Natural killer cell (primary cell): ENCODE data around the gene COL23A1. TPM values are rescaled to one million over a fixed set of nuclear protein-coding genes. Genes with fewer than 3 reads are reported as not detected.

Source experiments
- ATAC-seq, 3 donors: fragments of 150-1000 bp in 2 of 3; fragments of 200-7000 bp in 1 of 3; cut with Tn5 transposase; 1 replicate in 1 of 3; 2 replicates in 2 of 3; pipeline ENCODE4 v1.10.0; 2021; ENCODE audit warnings: mild to moderate bottlenecking in 2 of 3, moderate library complexity in 2 of 3
- DNase-seq, 2 donors: peaks; one replicate each; pipeline versions ENCODE4 v3.0.0 to v3.0.0-alpha.2; 2013 to 2021; ENCODE audit warnings: mixed read lengths in 1 of 2
- H3K27ac ChIP-seq: one replicate; pipeline ENCODE4 v1.5.1; 2013; ENCODE audit warnings: mild to moderate bottlenecking, low read length
- H3K27me3 ChIP-seq: one replicate; pipeline ENCODE4 v1.6.1; 2013; ENCODE audit warnings: low read length; ENCODE audit not compliant: control insufficient read depth, insufficient read depth
- H3K36me3 ChIP-seq: one replicate; pipeline ENCODE4 v1.6.1; 2013; ENCODE audit warnings: low read length; ENCODE audit not compliant: control insufficient read depth, insufficient read depth
- H3K4me1 ChIP-seq: one replicate; pipeline ENCODE4 v1.6.1; 2013; ENCODE audit warnings: low read length; ENCODE audit not compliant: control insufficient read depth, insufficient read depth
- H3K4me3 ChIP-seq: one replicate; pipeline ENCODE4 v1.5.1; 2013; ENCODE audit warnings: low read length
- H3K9me3 ChIP-seq: one replicate; pipeline ENCODE4 v1.6.1; 2013; ENCODE audit warnings: low read length; ENCODE audit not compliant: control insufficient read depth, insufficient read depth
- H3K27ac Mint-ChIP-seq, 2 donors: one replicate each; pipeline ENCODE4 v1.8.0; 2022; ENCODE audit warnings: mild to moderate bottlenecking in 2 of 2, mixed read lengths in 2 of 2, moderate library complexity in 1 of 2
- H3K27me3 Mint-ChIP-seq, 2 donors: one replicate each; pipeline ENCODE4 v1.8.0; 2022; ENCODE audit warnings: low read depth in 2 of 2, mixed read lengths in 2 of 2
- H3K36me3 Mint-ChIP-seq: one replicate; pipeline ENCODE4 v1.8.0; 2022; ENCODE audit warnings: mixed read lengths
- H3K4me1 Mint-ChIP-seq, 2 donors: one replicate each; pipeline ENCODE4 v1.8.0; 2022; ENCODE audit warnings: mixed read lengths in 2 of 2
- H3K4me3 Mint-ChIP-seq: one replicate; pipeline ENCODE4 v1.8.0; 2022; ENCODE audit warnings: mild to moderate bottlenecking, moderate library complexity, mixed read lengths
- H3K9me3 Mint-ChIP-seq, 2 donors: one replicate each; pipeline ENCODE4 v1.8.0; 2022; ENCODE audit warnings: mixed read lengths in 2 of 2
- CTCF ChIP-seq: fragments of 200-600 bp; IDR thresholded peaks from one replicate; pipeline ENCODE4 v1.8.0; 2022; ENCODE audit warnings: antibody characterized with exemption
- WGBS: methylation state at CpG from one replicate; pipeline ENCODE4 v1.1.7; 2013; ENCODE audit warnings: missing lambda C conversion rate; ENCODE audit not compliant: insufficient coverage; 5-methylcytosine and 5-hydroxymethylcytosine counted together
- intact Hi-C: fragments of 100-400 bp; cut with micrococcal nuclease; formaldehyde crosslinking; loops from one replicate; pipeline ENCODE4 v1.14.2; 2022
- total RNA-seq, 4 donors: library from RNA; stranded (reverse); fragments of 120-200 nt in 1 of 4; gene quantifications; one replicate each; pipeline versions ENCODE4 v1.2.3 to v1.2.4, GENCODE V29; 2013 to 2022

Gene COL23A1
- total RNA-seq, 3 donors from 2014 or later (not counting 1 experiment from before 2014, with no cell fraction given), result 0.15 TPM; not detected in 2

DNA sequence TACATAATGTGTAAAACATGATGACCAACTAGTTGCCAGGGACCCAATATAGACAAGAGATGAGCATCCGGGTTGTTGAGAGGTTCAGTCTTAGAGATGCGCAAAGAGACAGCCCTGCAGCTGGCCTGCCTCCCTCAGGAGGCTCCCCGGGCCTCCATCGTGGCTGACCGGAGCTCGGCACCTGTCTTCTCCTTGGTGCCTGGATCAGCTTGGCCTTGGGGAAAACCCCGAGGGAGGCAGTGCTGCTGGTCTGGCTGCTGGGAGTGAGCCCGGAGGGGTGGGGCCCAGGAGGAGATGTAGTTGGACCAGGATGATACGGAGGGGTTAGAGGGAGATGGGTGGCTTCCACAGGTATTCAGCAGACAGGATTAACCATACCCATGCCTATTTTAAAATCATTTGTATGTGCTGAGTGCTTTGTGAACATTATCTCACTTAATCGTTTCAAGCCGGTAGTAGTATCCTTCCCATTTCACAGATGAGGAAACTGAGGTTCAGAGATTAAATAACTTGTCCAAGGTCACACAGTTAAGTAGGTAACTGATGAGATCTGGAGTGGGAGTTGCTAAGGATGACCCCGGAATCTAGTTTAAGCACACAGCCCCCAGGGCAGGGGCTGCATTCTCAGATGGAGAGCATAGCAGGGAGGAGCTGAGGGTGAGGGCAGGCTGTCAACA, 173.8 kb downstream of the COL23A1 start:
- Mint-ChIP-seq H3K27me3 (peaks cover 9 to 11% of the 10 kb centered on the region in 2 donors), H3K9me3 (no peaks in the 10 kb centered on the region), H3K4me3 (no peak overlapping the region), H3K27ac (no peak overlapping the region), H3K36me3 (no peaks in the 10 kb centered on the region), H3K4me1 (peaks cover 0 to 5% of the 10 kb centered on the region in 2 donors)
- no peaks in the 10 kb centered on the region for H3K27me3 ChIP-seq
- no peaks in the 10 kb centered on the region for H3K36me3 ChIP-seq
- no peak overlapping the region for H3K27ac ChIP-seq
- no peaks in the 10 kb centered on the region for H3K4me1 ChIP-seq
- no peak for TF ChIP-seq CTCF
- no peak for ATAC-seq
- WGBS, result 92% methylated on average over 12 of the region's 12 CpGs
- no peak for DNase-seq
- intact Hi-C loops, result no loop called here
- no peak overlapping the region for H3K4me3 ChIP-seq
- H3K9me3 ChIP-seq, result no peaks in the 10 kb centered on the region

GRCh38 chr5:178415353-178415752, 174.8 kb downstream of the COL23A1 start:
- no peak overlapping the region for H3K4me3 ChIP-seq
- H3K27me3 ChIP-seq, result no peaks in the 10 kb centered on the region
- no peak for ATAC-seq
- H3K27ac Mint-ChIP-seq, result no peak overlapping the region
- no peaks in the 10 kb centered on the region for H3K4me1 ChIP-seq
- intact Hi-C loops, result no loop called here
- peaks cover 13 to 17% of the 10 kb centered on the region in 2 donors for H3K27me3 Mint-ChIP-seq
- no peaks in the 10 kb centered on the region for H3K36me3 Mint-ChIP-seq
- H3K9me3 ChIP-seq, result no peaks in the 10 kb centered on the region
- H3K9me3 Mint-ChIP-seq, result no peaks in the 10 kb centered on the region
- H3K36me3 ChIP-seq, result no peaks in the 10 kb centered on the region
- no peak overlapping the region for H3K27ac ChIP-seq
- no peak for TF ChIP-seq CTCF
- H3K4me1 Mint-ChIP-seq, result peaks cover 0 to 5% of the 10 kb centered on the region in 2 donors
- DNase-seq, result no peak
- 83% methylated on average over 17 of the region's 17 CpGs for WGBS
- H3K4me3 Mint-ChIP-seq, result no peak overlapping the region

DNA sequence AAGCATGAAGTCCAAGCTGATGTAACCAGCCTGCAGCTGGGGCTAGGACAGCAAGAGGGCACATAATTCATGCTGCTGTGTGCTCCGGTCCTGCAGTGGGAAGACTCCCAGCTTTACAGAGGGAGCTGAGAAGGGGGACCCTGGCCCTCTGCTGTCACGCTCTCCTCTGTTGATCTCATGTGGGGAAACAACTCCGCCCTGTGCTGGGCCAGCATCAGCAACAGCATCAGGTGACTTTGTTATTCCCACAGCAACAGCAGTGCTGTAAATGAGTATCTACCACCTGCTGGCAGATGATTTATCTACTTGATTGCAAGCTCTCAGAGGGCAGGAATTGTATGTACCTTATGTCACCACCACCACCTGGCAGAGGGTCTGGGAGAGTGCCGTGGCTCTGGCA, 176.2 kb downstream of the COL23A1 start:
- ATAC-seq, result no peak

More for the DNA sequence above, 176.2 kb downstream of the COL23A1 start:
- H3K27me3 ChIP-seq, result no peaks in the 10 kb centered on the region
- H3K4me3 ChIP-seq, result no peak overlapping the region
- Mint-ChIP-seq H3K9me3 (no peaks in the 10 kb centered on the region), H3K4me3 (no peak overlapping the region), H3K36me3 (no peaks in the 10 kb centered on the region), H3K27ac (no peak overlapping the region), H3K4me1 (peaks cover 0 to 5% of the 10 kb centered on the region in 2 donors), H3K27me3 (peaks cover 7 to 17% of the 10 kb centered on the region in 2 donors)
- H3K9me3 ChIP-seq, result no peaks in the 10 kb centered on the region
- H3K4me1 ChIP-seq, result no peaks in the 10 kb centered on the region
- intact Hi-C loops, result no loop called here
- H3K36me3 ChIP-seq, result no peaks in the 10 kb centered on the region
- DNase-seq, result no peak
- WGBS, result 80% methylated on average over 4 of the region's 4 CpGs
- TF ChIP-seq CTCF, result no peak
- no peak overlapping the region for H3K27ac ChIP-seq
